Measurements from ENCODE around the gene JPT1.

The JPT1 gene

DNA sequence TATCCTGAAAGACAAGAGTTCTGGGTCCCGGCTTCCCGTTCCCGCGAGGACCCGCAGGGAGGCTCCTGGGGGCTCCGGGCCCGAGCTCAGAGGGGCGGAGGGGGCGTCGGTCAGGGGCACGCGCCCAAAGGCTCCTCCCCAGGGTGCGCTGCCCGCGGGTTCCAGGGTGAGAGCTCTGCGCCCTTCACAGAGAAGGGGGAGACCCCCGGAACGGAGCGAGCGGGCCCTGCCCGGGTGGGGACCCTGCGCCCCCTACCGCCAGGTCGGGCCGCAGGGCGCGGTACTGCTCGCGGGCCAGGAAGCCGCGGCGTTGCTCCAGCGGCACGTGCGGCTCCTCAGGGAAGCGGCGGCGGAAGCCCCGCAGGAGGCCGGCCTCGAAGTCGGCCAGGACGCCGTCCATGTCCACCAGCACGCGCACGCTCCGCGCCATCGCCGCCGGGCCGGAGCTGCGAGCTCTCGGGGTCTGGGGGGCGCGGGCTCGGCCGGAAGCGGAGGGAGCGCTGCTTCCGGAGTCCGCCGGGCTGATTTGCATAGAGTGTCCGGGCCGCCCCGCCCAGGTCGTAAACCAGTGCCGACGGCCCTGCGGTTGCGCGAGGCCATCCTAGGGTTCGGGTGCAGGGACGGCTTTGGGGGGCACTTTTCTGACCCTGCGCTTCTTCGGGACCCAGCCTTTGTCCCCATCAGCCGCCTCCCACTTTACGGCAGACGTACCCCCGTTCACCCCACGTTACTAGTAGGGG lies 22.9 kb downstream of the JPT1 start, which contains the start of gene NT5C:
NT5C (minus strand) TSS at position 465 of the 740 bp plus-strand sequence; CDS start at position 430, 35 bp downstream.
- peaks cover 8% of the 10 kb centered on the region; the same call in 1 of the 2 replicates for H3K79me2 ChIP-seq (ENCODE audit: insufficient read depth, low read depth)
- TF ChIP-seq, protein P1, sequence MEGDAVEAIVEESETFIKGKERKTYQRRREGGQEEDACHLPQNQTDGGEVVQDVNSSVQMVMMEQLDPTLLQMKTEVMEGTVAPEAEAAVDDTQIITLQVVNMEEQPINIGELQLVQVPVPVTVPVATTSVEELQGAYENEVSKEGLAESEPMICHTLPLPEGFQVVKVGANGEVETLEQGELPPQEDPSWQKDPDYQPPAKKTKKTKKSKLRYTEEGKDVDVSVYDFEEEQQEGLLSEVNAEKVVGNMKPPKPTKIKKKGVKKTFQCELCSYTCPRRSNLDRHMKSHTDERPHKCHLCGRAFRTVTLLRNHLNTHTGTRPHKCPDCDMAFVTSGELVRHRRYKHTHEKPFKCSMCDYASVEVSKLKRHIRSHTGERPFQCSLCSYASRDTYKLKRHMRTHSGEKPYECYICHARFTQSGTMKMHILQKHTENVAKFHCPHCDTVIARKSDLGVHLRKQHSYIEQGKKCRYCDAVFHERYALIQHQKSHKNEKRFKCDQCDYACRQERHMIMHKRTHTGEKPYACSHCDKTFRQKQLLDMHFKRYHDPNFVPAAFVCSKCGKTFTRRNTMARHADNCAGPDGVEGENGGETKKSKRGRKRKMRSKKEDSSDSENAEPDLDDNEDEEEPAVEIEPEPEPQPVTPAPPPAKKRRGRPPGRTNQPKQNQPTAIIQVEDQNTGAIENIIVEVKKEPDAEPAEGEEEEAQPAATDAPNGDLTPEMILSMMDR (conservative IDR thresholded peaks at IDR 0.05; ENCODE audit: low read depth, low read length): peak; percentile 74
- H3K36me3 ChIP-seq (ENCODE audit: insufficient read depth): no peaks in the 10 kb centered on the region
- peaks cover 24% of the 10 kb centered on the region for H3K4me1 ChIP-seq (ENCODE audit: low read depth, poor library complexity, severe bottlenecking)
- no peaks in the 10 kb centered on the region for H4K20me1 ChIP-seq (ENCODE audit: insufficient read depth)
- peak within 1 kb of the TSS; percentile 45 for H3K4me3 ChIP-seq (IDR thresholded peaks at IDR 0.05; ENCODE audit: insufficient read depth, low read depth, low read length)
- H3K27ac ChIP-seq: peak within 1 kb of the TSS; percentile 64
- peak within 1 kb of the TSS; percentile 65 for H3K4me2 ChIP-seq
- peak within 1 kb of the TSS; percentile 90 for H2AFZ ChIP-seq (ENCODE audit: low read depth)
- no peaks in the 10 kb centered on the region for H3K27me3 ChIP-seq (ENCODE audit: insufficient read depth, low read depth)
- H3K9ac ChIP-seq: peak within 1 kb of the TSS; percentile 85

DNA sequence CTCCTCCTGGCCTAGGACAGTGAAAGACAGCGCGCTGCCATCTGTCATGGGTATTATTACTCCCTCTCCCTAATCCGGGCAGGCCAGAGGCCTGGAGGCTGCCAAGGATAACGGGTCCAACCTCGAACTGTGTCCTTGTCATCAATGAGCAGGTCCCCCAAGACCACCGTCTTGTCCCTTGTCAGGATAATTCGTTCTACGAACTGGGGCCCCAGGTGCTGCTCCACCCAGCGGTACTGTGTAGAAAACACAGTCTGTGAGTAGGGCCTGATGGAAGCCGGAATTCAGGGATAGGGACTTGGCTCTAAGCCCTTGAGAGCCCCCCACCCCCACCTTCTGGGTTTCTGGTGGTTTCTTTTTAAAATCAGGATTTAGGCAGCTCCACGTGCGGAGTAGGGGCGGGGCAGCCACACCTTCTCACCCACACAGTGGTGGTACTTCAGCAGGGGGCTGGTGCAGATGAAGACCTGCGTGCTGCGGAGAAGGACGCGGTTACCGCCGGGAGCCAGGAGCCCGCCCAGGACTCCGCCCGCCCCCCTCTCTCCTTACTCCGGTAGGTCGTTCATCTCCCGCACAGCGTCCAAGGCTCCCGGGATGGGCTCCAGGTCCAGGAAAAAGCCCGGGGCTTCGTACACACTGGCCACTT lies 23.6 kb downstream of the JPT1 start:
- H2AFZ ChIP-seq (ENCODE audit: low read depth): peak overlapping the region; percentile 90
- H3K4me2 ChIP-seq: peak overlapping the region; percentile 65

DNA sequence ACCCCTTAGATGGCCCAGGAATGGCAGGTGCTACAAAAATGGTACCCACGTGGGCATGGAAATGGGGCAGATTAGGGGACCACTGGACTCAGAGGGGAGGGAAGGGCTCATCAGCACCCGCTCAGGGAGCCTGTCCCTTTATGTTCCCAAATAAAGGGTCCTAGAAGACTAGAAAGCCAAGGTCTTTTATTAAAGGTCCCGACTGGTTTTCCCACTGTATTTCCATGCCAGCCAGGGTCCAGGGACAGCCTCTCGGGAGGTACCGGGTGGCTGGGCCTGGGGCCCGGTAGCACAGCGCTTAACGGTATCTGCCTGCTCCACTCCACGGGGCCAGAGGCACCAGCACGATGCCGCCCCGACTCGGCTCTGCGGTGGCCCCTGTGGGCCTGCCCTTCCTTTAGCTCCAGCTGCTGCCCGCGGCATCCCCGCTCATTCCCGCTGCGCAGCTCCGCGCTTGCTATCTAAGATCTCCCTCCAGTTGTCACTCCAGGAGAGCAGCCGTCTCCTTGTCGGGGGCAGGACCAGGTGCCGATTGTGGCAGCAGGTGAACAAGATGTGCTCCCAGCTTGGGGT lies 24.2 kb downstream of the JPT1 start:
- Histone ChIP-seq H3K4me3 (IDR thresholded peaks at IDR 0.05; ENCODE audit: insufficient read depth, low read depth, low read length) (no peak overlapping the region), H3K27me3 (ENCODE audit: insufficient read depth, low read depth) (no peaks in the 10 kb centered on the region), H3K4me2 (peak overlapping the region; percentile 65; the same call in 1 of the 2 replicates), H3K4me1 (ENCODE audit: low read depth, poor library complexity, severe bottlenecking) (peaks cover 34% of the 10 kb centered on the region), H3K79me2 (ENCODE audit: insufficient read depth, low read depth) (peaks cover 8% of the 10 kb centered on the region; the same call in 1 of the 2 replicates), H3K27ac (no peak overlapping the region), H4K20me1 (ENCODE audit: insufficient read depth) (no peaks in the 10 kb centered on the region), H3K9ac (no peak overlapping the region), H3K36me3 (ENCODE audit: insufficient read depth) (no peaks in the 10 kb centered on the region), H2AFZ (ENCODE audit: low read depth) (no peak overlapping the region)
- TF ChIP-seq, protein P1 (conservative IDR thresholded peaks at IDR 0.05; ENCODE audit: low read depth, low read length): no peak

More for the DNA sequence above, 23.6 kb downstream of the JPT1 start:
- Histone ChIP-seq H3K36me3 (ENCODE audit: insufficient read depth) (no peaks in the 10 kb centered on the region), H3K4me3 (IDR thresholded peaks at IDR 0.05; ENCODE audit: insufficient read depth, low read depth, low read length) (peak overlapping the region; percentile 45), H3K79me2 (ENCODE audit: insufficient read depth, low read depth) (peaks cover 8% of the 10 kb centered on the region; the same call in 1 of the 2 replicates), H4K20me1 (ENCODE audit: insufficient read depth) (no peaks in the 10 kb centered on the region), H3K27me3 (ENCODE audit: insufficient read depth, low read depth) (no peaks in the 10 kb centered on the region), H3K9ac (peak overlapping the region; percentile 85), H3K4me1 (ENCODE audit: low read depth, poor library complexity, severe bottlenecking) (peaks cover 31% of the 10 kb centered on the region), H3K27ac (peak overlapping the region; percentile 64)
- TF ChIP-seq, protein P1 (conservative IDR thresholded peaks at IDR 0.05; ENCODE audit: low read depth, low read length): no peak

DNA sequence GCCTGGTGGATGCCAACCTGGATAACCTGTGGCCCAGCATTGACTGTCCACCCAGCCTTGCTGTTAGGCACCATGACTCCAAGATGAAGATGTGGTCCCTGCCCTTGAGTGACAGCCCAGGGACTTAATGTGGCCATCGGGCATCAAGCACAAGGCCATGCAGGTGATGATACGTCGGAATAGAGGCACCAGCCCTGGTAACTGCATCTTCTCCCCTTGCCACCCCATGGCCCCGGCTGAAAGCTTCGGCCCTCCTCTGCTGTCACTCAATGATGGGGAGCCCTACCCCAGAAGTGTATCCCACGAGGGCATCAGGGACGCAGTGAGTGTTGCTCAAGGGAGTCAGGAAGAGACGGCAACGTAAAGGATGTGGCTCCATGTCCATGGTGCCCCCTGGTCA lies 24.7 kb downstream of the JPT1 start:
- no peak overlapping the region for H3K27ac ChIP-seq
- H3K79me2 ChIP-seq (ENCODE audit: insufficient read depth, low read depth): peaks cover 8% of the 10 kb centered on the region; the same call in 1 of the 2 replicates
- no peaks in the 10 kb centered on the region for H4K20me1 ChIP-seq (ENCODE audit: insufficient read depth)
- no peaks in the 10 kb centered on the region for H3K36me3 ChIP-seq (ENCODE audit: insufficient read depth)
- H3K9ac ChIP-seq: no peak overlapping the region
- H3K4me3 ChIP-seq (IDR thresholded peaks at IDR 0.05; ENCODE audit: insufficient read depth, low read depth, low read length): no peak overlapping the region
- H3K4me1 ChIP-seq (ENCODE audit: low read depth, poor library complexity, severe bottlenecking): peaks cover 34% of the 10 kb centered on the region
- H3K4me2 ChIP-seq: no peak overlapping the region; the same call in 1 of the 2 replicates
- TF ChIP-seq, protein P1 (conservative IDR thresholded peaks at IDR 0.05; ENCODE audit: low read depth, low read length): no peak
- no peak overlapping the region for H2AFZ ChIP-seq (ENCODE audit: low read depth)
- no peaks in the 10 kb centered on the region for H3K27me3 ChIP-seq (ENCODE audit: insufficient read depth, low read depth)
